Mesangial cell (primary cell): ENCODE measurements around the gene OTX2. TPM values are rescaled to one million over a fixed set of nuclear protein-coding genes. Genes with fewer than 3 reads are reported as not detected.

ENCODE experiments used
- total RNA-seq: library from RNA; depleted of rRNA; stranded (reverse); fragments of >200 nt; gene quantifications from 2 replicates; pipeline ENCODE4 v1.2.3, GENCODE V29; 2015

OTX2 gene
- total RNA-seq = not detected in 2 replicates

GRCh38 chr14:56810147-56810719 lies at the start of gene OTX2:
Gene OTX2, minus strand, starts transcription at chr14:56810479. Its CDS starts 5,023 bp downstream, at chr14:56805456.

Other genes with a start within 250 kb of the OTX2 start
- gene TMEM260, start 230.7 kb downstream of the OTX2 start, total RNA-seq = 7.2 and 11.9 TPM in 2 replicates